CD4-positive, alpha-beta T cell treated with Interleukin-17A for 1 hour (primary cell): ENCODE results near the gene VPS50.

ENCODE experiments used
- DNase-seq: peaks from one replicate; pipeline ENCODE4 v3.0.0-alpha.2; 2020

VPS50 gene, protein sequence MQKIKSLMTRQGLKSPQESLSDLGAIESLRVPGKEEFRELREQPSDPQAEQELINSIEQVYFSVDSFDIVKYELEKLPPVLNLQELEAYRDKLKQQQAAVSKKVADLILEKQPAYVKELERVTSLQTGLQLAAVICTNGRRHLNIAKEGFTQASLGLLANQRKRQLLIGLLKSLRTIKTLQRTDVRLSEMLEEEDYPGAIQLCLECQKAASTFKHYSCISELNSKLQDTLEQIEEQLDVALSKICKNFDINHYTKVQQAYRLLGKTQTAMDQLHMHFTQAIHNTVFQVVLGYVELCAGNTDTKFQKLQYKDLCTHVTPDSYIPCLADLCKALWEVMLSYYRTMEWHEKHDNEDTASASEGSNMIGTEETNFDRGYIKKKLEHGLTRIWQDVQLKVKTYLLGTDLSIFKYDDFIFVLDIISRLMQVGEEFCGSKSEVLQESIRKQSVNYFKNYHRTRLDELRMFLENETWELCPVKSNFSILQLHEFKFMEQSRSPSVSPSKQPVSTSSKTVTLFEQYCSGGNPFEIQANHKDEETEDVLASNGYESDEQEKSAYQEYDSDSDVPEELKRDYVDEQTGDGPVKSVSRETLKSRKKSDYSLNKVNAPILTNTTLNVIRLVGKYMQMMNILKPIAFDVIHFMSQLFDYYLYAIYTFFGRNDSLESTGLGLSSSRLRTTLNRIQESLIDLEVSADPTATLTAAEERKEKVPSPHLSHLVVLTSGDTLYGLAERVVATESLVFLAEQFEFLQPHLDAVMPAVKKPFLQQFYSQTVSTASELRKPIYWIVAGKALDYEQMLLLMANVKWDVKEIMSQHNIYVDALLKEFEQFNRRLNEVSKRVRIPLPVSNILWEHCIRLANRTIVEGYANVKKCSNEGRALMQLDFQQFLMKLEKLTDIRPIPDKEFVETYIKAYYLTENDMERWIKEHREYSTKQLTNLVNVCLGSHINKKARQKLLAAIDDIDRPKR

DNA sequence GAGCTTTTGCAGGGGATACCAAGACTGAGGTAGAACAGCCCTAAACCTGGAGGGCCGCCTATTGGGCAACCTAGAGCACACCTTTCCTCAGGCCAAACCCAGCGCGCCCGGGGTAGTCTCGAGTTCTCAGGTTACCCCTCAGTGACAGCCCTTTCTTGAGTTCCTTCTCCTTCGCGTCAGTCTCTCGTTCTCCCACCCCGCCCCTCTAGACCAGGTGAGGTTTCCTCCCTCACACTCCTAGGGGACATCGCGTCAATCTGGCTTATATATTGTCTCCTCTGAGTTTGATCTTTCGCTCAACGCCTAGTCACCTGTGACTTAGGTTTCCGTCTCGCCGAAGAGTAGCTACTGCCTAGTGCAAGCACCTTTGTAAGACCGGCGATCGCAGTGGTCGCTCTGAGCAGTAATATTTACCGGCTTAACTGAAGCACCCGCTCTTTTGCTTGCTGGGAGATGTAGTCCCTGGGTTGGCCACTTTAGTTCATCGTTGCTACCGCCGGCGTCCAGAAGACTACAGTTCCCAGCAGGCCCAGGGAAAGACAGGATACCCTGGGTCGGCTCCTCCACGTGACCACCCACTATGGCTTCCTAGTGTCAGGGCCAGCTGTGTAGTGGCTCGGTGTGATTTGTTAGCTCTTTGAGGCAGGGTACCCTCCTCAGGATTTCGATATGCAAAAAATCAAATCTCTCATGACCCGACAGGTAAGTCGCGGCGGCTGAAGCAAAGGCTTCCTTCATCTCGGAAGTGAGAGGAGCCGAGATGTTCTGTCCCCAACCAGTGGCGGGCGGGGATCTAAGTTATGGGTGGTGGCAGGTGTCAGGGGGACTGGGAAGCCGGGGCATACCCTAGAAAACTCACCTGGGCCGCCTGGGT lies at the start of gene VPS50:
Gene VPS50, plus strand, starts transcription at position 568 of the 874 bp plus-strand sequence. Its CDS starts 102 bp downstream, at position 670.
- peak; percentile 99 for DNase-seq

DNA sequence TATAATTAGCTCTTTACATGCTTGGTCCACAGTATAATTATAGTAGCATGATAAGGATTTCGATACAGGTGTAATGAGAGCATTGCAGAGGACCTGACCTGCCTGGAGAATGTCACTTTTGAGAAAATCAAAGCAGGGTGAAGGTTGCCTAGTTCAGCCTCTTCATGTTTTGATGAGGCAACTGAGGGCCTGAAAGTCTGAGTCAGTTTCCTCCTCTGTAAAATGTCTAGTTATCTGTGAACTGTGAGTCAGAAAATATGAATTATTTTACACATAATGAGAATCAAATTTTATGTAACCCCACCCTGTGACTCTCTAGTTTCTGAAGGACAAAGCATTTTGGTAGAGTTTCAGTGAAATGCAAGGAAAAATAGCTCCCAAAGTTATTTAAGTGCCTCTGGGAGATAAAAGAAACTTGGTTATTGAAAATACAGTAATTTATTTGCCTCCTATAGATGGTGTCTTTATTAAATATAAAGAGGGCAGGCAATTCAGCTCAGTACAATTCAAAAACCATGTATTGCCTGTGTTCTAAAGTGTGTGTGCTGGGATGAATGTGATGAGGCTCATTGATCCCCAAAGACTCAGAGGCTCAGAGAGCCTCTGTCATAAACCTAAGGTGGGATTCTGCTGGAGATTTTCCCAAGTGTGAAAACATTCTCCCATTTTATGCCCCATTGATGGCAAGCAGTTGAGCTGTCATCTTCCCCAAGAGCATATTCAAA lies 46.7 kb upstream of the VPS50 start:
- no peak for DNase-seq

DNA sequence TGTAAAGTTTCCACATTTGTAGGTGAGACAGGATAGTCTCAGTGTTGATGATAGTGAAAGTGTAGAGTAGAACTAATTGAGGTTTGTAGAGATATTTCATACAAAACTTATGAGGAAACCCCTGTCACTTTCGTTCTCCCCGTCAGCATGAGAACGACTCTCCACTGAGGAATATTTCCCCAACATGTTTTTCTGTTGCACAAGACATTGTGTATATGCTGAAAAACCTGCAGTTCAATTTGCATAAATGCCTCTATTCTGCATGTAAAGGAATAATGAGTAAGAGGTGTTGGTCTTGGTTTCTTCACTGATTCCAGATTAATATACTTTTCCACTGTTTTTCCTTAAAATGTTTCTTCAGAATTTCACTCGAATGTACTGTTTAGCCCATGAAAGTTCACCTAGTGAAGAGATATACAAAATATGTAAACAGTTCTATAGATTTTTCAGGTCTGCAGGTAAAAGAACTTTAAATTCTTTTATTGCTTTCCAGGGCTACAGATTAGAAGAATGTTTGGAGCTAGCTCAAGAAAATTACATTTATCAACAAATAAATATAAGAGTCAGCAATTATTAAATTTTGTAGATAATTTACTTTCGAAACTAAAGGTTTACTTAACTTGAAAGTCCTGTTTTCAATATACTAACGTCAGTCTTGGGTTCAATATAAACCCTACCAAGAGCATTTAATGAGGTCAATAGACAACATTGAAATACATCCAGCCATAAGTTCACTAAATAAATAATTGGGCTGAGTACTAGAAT lies 43.1 kb upstream of the VPS50 start:
- DNase-seq = no peak

DNA sequence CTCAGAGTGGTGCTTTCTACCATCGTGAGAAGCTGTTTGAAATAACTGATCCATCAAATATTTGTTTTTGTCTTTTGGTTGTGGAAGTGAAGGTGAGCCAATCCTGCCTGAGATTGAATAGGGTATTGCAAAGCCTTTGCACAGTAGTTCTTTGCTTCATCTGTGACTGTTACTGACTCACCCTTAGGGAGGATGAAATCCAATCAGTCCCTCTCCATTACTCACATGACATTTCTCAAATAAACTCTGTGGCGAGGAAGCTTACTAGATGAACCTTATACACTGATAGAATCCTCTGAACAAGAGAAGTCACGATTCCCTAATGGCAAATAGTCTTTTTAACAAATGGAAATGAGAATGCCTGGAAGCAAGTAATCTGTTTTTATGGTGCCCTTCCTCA lies 37.8 kb upstream of the VPS50 start:
- DNase-seq = no peak

DNA sequence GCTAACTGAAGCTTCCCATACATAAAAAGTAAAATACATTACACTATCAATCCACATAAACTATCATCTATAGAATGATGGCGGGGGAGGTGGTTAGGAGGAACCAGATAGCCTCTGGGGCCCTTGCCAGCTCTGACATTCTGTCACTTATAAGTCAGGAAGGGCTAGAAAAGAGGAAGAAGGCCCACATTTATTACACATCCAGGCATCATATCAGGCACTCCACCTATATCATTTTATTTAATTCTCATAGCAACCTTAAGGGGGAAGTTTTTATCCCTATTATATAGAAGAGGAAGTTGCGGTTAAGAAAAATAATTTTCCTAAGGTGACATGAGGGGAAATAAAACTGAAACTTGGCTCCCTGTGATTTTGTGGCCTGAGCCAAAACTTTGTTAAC lies 35.8 kb upstream of the VPS50 start:
- peak; percentile 15 for DNase-seq

DNA sequence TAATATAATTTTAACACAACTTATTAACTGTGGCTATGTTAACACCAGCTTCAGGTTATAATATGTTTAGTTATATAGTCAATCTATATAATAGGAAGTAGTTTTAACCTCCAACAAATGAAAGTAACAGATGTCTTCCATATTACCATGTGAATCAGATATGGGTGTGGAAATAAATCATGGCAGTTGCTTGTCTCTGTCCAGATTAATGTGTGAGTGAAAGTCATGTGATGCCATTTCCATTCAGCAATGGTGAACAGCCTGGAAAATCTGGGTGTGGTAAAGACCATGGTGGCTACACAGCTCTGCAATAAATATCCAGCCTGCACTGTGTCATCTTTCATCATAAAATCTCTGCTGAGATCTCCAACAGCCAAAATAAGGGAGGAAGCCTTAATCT lies 33.7 kb upstream of the VPS50 start:
- no peak for DNase-seq

DNA sequence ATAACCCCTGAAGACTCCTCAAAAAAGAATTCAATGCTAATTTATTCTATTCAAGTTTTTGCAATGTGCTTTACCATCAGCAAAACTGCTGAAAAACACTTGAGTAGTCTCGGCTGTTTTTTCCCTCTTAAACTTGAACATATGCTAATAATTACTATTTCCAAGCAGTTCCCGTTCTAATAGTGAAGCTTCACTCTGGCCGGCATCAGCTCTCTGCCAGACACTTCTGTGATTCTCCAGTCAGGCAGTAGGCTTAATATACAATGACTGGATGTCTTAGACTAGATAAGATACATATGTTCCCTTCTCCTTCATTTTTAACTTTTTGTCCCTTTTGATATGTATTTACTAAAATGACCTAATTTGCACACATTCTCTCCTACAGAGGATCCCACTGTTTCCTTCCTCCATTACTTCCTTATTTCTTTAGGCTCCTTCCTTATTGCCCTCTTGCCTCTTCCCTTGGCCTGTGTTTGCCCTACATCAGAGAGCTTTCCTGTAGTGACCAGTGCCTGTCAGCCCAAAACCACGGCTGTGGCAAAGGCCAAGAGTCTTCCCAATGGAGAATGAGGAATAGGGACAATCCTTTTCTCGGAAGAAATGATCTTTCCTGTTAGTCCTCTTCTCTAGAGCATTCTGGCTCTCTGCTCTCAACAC lies 29.4 kb upstream of the VPS50 start:
- DNase-seq = no peak

DNA sequence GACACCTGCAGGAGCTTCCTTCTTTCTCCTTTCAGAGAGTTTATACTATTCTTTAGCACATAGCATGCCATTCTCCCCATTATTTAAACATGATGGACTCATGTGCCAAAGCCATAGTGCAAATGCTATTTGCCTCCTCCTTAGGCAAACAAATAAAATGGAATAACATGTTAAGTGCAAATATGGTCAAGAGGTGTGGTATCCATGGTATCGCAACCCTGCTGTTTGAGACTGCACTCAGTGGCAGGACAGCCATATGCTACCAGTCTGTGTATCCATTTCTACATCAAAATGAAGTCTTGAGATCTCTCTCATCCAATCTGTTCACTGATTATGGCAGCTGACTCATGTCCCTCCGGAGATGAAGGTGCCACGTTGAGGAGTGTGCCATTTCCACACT lies 28.7 kb upstream of the VPS50 start:
- DNase-seq = no peak

DNA sequence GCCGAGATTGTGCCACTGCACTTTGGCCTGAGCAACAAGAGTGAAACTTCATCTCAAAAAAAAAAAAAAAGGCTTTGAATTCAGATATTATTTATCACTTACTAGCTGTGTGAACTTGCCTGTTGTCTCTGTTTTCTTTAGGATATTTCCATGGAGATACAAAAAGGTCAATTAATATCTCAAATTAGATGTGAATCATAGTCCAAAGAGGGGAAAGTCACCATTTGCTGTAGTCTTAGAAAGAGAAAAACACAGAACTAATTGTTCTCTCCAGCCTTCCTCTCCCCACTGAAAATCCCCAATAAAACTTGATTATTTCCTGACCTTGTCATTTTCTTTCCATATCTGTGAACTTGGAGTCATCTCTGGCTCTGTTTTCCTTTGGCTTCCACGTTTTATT lies 27.1 kb upstream of the VPS50 start:
- no peak for DNase-seq

DNA sequence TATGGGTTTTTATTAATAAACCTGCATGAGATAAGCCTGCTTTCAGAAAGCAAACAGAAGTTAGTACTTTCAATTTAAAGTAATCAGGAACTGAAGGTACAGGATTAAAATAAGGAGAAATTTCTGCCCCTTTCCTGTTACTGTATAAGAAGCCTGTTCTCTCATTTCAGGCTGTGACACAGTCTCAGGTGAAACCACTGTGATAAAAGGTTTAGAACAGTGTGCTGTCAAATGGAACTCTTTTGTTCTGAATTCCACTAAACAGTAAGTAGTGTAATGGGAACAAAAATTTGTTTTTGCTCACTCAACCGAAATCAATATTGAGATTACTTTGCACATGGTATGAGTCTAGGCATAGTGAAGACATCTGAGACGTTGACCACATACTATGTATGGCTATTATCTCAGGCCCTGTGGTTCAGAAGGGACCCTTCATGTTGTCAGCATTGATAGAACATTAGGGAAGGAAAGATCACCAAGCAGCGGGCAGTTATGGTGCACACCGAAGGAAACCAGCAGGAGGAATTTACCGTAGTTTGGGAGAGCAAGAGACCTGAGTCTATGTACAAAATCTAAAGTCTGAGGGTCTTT lies 20.8 kb upstream of the VPS50 start:
- no peak for DNase-seq

DNA sequence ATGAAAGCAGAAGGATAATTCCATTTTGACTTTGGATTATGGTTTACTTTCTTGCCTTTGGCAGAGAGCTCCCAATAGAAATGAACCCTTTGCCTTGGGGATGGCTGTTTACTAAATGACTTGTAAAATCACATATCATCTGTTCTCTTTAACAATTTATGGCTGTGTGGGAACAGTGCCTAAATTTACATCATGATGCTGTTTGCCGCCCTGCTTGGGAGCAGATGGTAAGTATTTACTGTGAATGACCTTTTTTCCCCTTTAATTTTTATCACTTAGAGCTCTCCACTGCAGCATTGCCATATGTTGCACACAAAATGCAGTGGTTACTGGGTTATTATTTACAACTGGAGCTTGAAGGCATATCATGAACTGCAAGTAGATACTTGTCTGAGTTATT lies 19.3 kb upstream of the VPS50 start:
- DNase-seq = no peak

DNA sequence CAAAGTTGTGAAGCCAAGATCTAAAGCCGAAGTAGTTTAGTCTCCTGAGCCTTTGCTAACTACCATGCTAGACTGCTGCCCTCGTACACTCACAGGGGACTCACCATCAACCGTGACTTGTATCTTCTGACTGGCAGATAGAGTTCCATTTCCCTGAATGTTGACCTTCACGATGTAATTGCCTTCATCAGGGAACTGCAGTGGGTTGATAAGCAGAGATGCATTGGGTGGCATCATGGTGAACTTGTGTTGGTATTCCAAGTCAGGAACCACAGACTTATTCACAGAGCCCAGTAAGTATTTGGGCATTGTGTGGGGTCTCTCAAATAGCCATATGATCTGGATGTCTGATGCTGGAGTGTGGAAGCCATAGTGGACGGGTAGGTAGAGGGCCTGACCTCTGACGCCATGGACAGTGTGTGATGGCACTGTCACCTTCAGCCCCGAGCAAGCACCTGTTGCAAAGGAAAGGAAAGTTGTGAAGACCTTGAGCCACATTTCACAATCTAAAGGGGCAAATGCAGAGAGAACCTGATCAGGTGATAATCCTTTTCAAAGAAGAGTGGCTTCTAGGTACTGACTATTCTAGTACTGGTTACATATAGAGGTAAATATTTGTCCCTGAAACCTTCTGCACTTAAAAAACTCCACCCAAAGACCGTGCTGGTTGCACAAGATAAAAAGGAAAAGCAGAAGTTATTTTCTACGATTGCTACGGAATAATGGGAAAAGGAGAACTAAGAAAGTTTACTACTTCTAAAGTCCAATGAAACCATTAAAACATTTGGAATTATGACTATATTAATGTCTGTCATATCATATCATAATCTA lies 13.0 kb upstream of the VPS50 start:
- DNase-seq = no peak

DNA sequence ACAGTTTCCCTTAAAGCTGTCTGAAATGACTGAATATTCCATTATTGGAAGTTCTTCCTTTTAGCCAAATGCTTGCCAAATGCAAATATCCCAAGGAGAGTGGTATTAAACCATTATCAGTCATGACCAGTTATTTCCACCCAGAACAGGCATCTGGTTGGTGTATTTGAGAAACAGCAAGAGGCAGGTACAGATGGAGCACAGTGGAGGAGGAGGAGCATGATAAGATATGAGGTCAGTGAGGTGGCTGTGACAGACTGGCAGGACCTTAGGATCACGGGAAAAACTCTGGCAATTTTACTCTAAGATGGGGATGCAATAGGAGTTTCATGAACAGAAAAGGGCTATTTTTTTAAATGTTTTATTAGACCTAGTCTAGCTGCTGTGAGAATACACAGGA lies 12.3 kb upstream of the VPS50 start:
- no peak for DNase-seq

DNA sequence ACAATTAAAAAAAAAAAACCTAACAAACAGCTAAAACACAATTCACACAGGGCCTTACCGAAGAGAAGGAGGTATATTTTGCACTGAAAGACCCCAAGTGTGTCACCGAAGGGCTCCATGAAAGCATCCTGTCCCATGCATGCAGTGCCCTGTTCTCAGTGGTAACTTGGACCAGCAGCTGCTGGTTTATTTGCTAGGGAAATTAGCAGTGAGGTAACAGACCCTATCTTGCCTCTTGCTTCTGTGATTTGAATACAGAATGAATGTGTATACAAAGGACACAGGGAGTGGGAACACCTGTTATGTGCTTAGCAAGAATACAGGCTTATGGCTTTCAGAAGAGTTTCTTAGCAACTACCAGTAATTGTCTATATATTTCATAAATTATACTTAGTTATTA lies 5.9 kb upstream of the VPS50 start, which contains the start of gene HEPACAM2:
Gene HEPACAM2, minus strand, starts transcription at position 160 of the 400 bp plus-strand sequence.
- DNase-seq = no peak

DNA sequence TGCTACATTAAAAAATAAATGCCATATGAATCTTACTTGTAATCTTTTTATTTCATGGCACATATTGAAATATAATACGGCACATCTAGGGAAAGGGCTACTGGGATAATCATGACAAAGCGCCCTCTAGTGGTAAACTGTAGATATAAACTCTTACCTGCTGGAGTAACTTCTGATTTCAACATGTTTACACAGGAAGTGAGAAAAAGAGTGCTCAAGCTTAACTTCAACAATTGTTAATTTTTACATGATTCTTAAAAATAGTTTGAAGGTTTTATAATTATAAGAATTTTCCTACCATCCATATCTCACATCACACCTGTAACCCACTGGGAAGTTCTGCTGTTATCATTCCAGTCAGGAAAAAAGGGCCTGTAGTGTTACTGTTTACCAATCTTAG lies 3.9 kb upstream of the VPS50 start:
- DNase-seq = peak; percentile 82

DNA sequence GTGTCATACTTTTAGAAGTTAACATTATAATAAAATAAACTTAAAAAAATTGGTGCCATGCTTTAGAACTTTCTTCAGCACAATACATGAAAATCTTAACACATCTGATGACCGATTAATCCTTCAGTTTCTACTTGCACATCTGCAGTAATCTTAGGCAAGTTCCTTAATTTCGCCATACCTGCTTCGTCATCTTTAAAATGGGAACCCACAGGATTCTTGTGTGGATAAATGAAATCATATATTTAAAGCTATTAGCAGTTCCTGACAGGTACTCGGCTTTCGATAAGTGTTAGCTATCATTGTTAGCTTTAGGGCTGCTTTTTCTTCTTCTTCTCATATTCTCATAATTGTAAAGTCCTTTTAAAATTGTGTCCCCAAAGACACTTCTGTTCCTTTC lies 907 bp upstream of the VPS50 start:
- DNase-seq = no peak

DNA sequence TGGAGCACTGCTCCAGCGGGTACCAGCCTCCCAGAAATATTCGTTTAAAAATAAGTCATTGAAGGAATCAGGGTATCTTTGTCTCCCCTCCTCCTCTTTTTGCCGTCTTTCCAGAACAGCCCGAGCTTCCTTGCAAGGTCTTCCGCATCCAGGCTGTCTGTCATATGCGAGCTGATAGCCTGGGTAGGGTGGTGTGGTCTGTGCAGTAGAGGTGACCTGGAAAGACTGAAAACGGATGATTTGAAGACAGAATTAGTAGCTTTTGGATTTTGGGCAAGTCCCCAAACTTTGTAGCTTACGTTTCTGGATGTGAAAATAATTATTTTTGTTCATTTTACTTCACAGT lies 480 bp downstream of the VPS50 start:
- no peak for DNase-seq

DNA sequence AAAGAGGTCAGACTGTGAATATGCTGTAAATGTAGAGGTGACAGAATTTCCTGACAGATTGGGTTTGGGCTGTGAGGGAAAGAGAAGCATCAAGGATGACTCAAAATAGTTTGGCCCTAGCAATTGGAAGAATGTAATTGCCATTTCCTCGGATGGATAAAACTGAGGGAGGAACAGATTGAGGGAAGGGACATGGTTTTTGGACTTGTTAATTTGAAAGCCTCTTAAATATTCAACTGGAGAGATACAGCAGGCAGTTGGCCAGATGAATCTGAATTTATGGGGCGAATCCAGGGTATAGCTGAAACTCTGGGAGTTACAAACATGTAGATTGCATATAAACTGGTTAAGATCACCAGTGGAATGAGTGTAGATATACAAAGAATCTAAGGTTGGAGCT lies 3.4 kb downstream of the VPS50 start:
- DNase-seq = no peak

DNA sequence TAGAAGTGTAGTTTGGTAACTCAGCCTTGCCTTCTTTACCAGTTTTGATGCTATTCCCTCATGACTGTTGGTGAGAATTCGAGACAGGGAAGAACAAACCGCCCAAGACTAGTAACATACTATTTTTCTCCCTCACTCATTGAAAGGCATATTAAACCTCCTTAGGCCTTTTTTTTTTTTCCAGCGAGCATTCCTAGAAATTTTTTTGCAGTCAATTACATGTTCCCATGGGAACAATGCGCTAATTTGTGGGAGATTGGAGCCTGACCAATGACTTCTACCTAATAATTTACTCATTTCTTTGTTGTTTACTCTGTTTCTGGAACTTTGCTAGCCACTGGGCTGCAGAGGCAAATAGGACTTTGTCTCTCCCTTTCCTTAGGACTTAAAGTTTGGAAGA lies 6.0 kb downstream of the VPS50 start:
- no peak for DNase-seq

DNA sequence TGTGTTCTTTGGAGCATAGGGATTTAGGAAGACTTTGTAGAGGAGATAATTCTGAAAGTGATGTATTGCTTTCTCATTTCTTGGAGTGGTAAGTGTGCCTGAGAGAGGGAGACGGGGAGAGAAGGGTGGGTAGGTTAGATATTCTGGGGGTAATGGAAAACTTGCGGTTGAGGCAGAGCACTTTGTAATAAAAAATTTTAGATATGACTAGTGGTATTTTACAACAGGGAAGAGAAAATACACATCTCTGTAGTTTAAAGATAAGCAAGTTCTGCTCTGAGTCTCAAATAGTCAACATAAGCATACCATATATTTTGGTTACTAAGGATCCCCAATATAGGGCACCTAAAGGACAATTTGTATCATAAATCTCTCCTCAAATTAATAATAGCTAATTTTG lies 6.6 kb downstream of the VPS50 start:
- DNase-seq = no peak
